Gastroesophageal sphincter (tissue), 4 donors: ENCODE data around the gene MSX2. TPM values are rescaled to one million over a fixed set of nuclear protein-coding genes. Genes with fewer than 3 reads are reported as not detected.

Experiments used
- ATAC-seq: fragments of 150-250 bp; one replicate; pipeline ENCODE4 v1.9.1; 2016; ENCODE audit warnings: mild to moderate bottlenecking, moderate library complexity
- H3K27ac ChIP-seq, 4 donors: fragments of 200-600 bp; sonication (generic) in 3 of 4; 1 replicate in 3 of 4; 2 replicates in 1 of 4; pipeline ENCODE4 v1.5.1; 2016 to 2019
- H3K27me3 ChIP-seq: fragments of 200-600 bp; sonication (generic); one replicate; pipeline ENCODE4 v1.5.1; 2019
- H3K36me3 ChIP-seq, 2 donors: fragments of 200-600 bp; sonication (generic); one replicate each; pipeline ENCODE4 v1.5.1; 2019; ENCODE audit warnings: control low read depth in 1 of 2
- H3K4me1 ChIP-seq, 3 donors: fragments of 200-600 bp; sonication (generic); 1 replicate in 2 of 3; 2 replicates in 1 of 3; pipeline ENCODE4 v1.5.1; 2016 to 2019; ENCODE audit warnings: control low read depth in 2 of 3
- H3K4me3 ChIP-seq, 2 donors: fragments of 200-600 bp; sonication (generic); one replicate each; pipeline ENCODE4 v1.5.1; 2019; ENCODE audit warnings: mild to moderate bottlenecking in 1 of 2, moderate library complexity in 1 of 2
- H3K9me3 ChIP-seq, 3 donors: fragments of 200-600 bp; sonication (generic); one replicate each; pipeline ENCODE4 v1.5.1; 2017 to 2019; ENCODE audit warnings: control low read depth in 2 of 3
- CTCF ChIP-seq, 4 experiments: fragments of 200-600 bp in 2 of 4; fragments of 450-650 bp in 2 of 4; sonication (generic) in 1 of 4; IDR thresholded peaks; one replicate each; pipeline ENCODE4 v1.5.1; 2017 to 2019; ENCODE audit warnings: antibody characterized with exemption in 4 of 4, mild to moderate bottlenecking in 2 of 4, moderate library complexity in 2 of 4
- EP300 ChIP-seq: sonication (generic); formaldehyde crosslinking; IDR thresholded peaks from one replicate; pipeline ENCODE4 v1.6.1; 2017; ENCODE audit warnings: antibody characterized with exemption, mild to moderate bottlenecking
- POLR2A ChIP-seq, 2 donors: fragments of 450-650 bp; IDR thresholded peaks; one replicate each; pipeline ENCODE4 v1.6.1; 2017; ENCODE audit warnings: antibody characterized with exemption in 2 of 2, mild to moderate bottlenecking in 2 of 2, moderate library complexity in 1 of 2
- POLR2AphosphoS5 ChIP-seq: sonication (generic); formaldehyde crosslinking; IDR thresholded peaks from one replicate; pipeline ENCODE4 v1.6.1; 2017; ENCODE audit warnings: antibody characterized with exemption
- WGBS, 2 donors: methylation state at CpG; one replicate each; pipeline ENCODE4 v1.1.5; 2018; ENCODE audit warnings: low coverage in 1 of 2; 5-methylcytosine and 5-hydroxymethylcytosine counted together
- total RNA-seq, 4 donors: library from RNA; depleted of rRNA; stranded (reverse); fragments of >200 nt; gene quantifications; one replicate each; pipeline ENCODE4 v1.1.0, GENCODE V29; 2016

MSX2 gene
- total RNA-seq, 4 donors from 2014 or later: 0.81 to 2.6 (median 1.2) TPM

DNA sequence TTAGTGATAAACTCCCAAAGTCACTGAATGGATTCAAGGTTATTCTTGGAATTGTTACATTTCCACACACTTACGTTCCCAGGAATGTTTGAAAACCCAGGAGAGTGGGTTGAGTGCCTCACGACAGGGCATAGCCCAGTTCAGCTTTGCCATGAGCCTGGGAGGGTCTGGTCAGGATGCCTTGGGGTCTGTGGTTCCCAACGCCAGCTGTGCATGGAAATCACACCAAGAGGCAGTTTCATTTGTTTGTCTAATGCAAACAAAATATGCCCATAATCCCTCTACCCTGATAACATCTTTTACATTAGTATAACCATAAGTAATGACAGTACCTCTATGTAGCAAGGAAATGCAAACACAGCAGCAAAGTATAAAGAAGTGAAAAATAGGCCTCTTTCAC, 25.3 kb upstream of the MSX2 start:
- H3K27me3 ChIP-seq: peaks cover 74% of the 10 kb centered on the region

DNA sequence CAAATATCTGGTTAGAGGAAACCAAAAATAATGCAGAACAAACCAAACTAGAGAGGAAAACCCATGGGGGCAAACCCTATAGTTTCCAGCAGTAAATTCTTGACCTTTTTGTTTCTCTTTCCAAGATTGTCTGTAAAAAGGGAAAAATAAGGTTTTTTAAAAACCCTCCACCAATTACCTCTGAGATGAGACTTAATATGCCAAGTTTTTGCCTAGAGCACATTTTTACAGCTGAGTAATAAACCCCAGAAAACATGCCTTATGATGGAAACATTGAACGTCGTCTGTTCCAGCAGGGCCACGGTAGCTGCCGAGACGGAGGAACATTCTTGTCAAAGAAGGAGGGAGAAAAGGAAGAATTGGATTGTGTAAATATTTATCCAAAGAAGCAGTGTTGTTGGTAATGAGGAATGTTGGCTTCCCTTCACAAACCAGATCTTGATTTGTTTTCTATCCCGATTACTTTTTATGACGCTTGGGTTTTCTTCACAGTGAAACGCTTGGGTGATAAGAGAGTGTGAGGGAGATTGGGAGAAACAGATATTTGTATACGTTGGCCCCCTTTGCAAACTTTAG, 17.3 kb upstream of the MSX2 start:
- Histone ChIP-seq H3K27me3 (peaks cover 96% of the 10 kb centered on the region), H3K4me3 (no peak overlapping the region), H3K9me3 (no peaks in the 10 kb centered on the region), H3K4me1 (no peaks in the 10 kb centered on the region), H3K36me3 (no peaks in the 10 kb centered on the region), H3K27ac (no peak overlapping the region)
- 0 to 14% methylated on average over 7 to 9 of the region's 9 CpGs for WGBS, 2 donors
- no peak for ATAC-seq
- TF ChIP-seq EP300: no peak
- no peak for TF ChIP-seq POLR2AphosphoS5
- TF ChIP-seq POLR2A (IDR thresholded peaks at IDR 0.05): no peak
- TF ChIP-seq CTCF (IDR thresholded peaks at IDR 0.05): no peak

More for the DNA sequence above, 25.3 kb upstream of the MSX2 start:
- ATAC-seq: no peak
- no peak overlapping the region for H3K27ac ChIP-seq
- H3K4me3 ChIP-seq: no peak overlapping the region
- TF ChIP-seq EP300 (no peak), POLR2AphosphoS5 (no peak), CTCF (IDR thresholded peaks at IDR 0.05) (no peak), POLR2A (IDR thresholded peaks at IDR 0.05) (no peak)
- no peaks in the 10 kb centered on the region for H3K36me3 ChIP-seq
- 72 to 83% methylated on average over 1 to 3 of the region's 3 CpGs for WGBS, 2 donors
- no peaks in the 10 kb centered on the region for H3K9me3 ChIP-seq
- no peaks in the 10 kb centered on the region for H3K4me1 ChIP-seq

DNA sequence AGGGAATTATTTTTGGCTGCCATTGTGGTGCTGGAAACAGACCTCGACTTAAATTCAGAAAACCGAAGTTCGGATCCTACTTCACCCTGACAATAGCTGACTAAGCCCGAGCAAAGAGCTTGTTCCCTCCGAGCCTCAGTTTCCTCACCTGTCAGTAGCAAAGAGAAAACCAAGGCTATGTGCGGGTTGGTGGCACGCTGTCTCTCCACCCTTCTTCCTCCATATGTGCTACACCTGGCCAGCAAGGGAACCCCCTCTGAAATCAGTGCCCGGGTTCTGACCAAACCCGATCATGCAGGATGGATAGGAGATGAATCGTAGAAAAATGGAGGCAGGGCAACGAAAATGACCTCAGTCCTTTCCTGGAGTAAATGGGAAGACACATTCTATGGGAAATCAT, 16.7 kb upstream of the MSX2 start:
- TF ChIP-seq EP300 (no peak), POLR2A (IDR thresholded peaks at IDR 0.05) (no peak), CTCF (IDR thresholded peaks at IDR 0.05) (no peak), POLR2AphosphoS5 (no peak)
- Histone ChIP-seq H3K9me3 (no peaks in the 10 kb centered on the region), H3K4me3 (no peak overlapping the region), H3K36me3 (no peaks in the 10 kb centered on the region), H3K27ac (no peak overlapping the region), H3K27me3 (peaks cover 95% of the 10 kb centered on the region), H3K4me1 (no peaks in the 10 kb centered on the region)
- ATAC-seq: no peak
- 71 to 77% methylated on average over 1 to 11 of the region's 11 CpGs for WGBS, 2 donors

DNA sequence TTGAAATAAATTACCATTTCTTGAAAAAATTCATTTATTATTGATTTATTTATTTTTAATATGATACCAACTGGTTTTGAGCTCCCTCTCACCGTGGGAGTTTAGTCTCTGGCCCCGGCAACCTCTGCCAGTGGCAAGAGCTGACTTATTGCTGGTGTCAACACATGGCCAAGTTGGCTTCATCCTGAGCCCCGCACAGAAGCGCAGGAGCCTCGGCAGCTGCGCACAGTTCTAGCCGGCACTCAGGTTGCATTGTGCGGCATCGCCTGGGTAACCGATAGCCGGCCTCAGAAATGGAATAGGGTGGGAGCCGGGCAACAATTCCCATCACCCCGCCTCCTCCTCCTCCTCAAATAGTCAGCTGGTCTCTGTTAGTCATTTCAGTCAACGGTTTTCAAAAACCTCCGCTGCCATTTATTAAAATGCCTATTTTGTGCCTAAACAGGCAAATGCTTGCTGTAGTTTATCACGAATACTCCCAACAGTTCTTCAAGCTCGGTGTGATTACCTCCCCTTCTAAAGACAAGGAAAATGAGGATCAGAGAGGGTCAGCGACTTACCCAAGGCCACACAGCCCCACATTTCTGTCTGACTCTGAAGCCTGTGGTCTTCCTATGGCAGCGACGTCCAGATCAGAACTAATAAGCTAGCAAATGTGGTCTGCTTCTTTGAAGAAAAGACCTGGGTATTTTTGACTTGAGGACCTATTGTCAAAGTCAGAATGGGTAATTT, 15.7 kb upstream of the MSX2 start:
- Histone ChIP-seq H3K4me1 (no peaks in the 10 kb centered on the region), H3K4me3 (no peak overlapping the region), H3K27me3 (peaks cover 95% of the 10 kb centered on the region), H3K9me3 (no peaks in the 10 kb centered on the region), H3K36me3 (no peaks in the 10 kb centered on the region), H3K27ac (no peak overlapping the region)
- no peak for ATAC-seq
- TF ChIP-seq CTCF (IDR thresholded peaks at IDR 0.05) (no peak), EP300 (no peak)
- 62% methylated on average over 13 of the region's 20 CpGs; no CpG with 5 or more reads in 1 of the 2 donors for WGBS, 2 donors

DNA sequence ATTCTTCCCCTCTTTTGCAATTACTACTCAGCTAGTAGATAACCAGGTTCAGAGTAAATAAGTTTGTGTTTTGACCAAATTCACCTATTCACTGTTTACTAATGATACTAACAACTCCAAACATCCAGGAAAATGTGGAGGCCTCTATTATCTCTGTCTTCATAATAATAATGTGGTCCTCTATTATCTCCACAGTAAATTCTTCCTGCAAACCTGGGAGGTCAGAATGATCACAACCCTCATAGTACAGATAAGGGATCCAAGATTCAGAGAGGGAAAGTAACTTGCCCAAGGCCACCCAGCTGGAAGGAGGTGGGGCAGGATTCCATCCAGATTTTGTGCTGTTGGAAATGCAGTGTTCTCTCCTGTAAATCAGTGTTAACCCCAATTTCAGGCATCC, 9.6 kb upstream of the MSX2 start:
- H3K27me3 ChIP-seq: peaks cover 98% of the 10 kb centered on the region

More for the DNA sequence above, 9.6 kb upstream of the MSX2 start:
- no peak for ATAC-seq
- TF ChIP-seq EP300 (no peak), POLR2AphosphoS5 (no peak), POLR2A (IDR thresholded peaks at IDR 0.05) (no peak), CTCF (IDR thresholded peaks at IDR 0.05) (no peak)
- H3K27ac ChIP-seq: no peak overlapping the region
- H3K9me3 ChIP-seq: no peaks in the 10 kb centered on the region
- H3K36me3 ChIP-seq: no peaks in the 10 kb centered on the region
- H3K4me1 ChIP-seq: no peaks in the 10 kb centered on the region
- no peak overlapping the region for H3K4me3 ChIP-seq
